Astrocyte (in vitro differentiated cells and primary cell): ENCODE data around the gene TRMT1. TPM values are rescaled to one million over a fixed set of nuclear protein-coding genes. Genes with fewer than 3 reads are reported as not detected.

Source experiments
- DNase-seq: peaks from one replicate; pipeline ENCODE4 v3.0.0-alpha.2; 2010; ENCODE audit warnings: low read depth
- FAIRE-seq: peaks from 2 replicates; lab custom pipeline; 2011; peaks lifted over from hg19 to GRCh38; lab: Jason Lieb, UNC
- H2AFZ ChIP-seq: 2 replicates; pipeline ENCODE4 v1.6.0; 2012; ENCODE audit warnings: low read depth, low read length, inconsistent platforms
- H3K27ac ChIP-seq: 2 replicates; pipeline ENCODE4 v1.5.1; 2011; ENCODE audit warnings: low read depth, low read length, inconsistent platforms
- H3K27me3 ChIP-seq: 2 replicates; pipeline ENCODE4 v1.6.0; 2011; ENCODE audit warnings: low read length, inconsistent platforms; ENCODE audit not compliant: insufficient read depth
- H3K36me3 ChIP-seq: 2 replicates; pipeline ENCODE4 v1.5.1; 2011; ENCODE audit warnings: low read length, inconsistent platforms; ENCODE audit not compliant: insufficient read depth
- H3K4me1 ChIP-seq: 2 replicates; pipeline ENCODE4 v1.5.1; 2011; ENCODE audit warnings: low read length, inconsistent platforms; ENCODE audit not compliant: insufficient read depth
- H3K4me2 ChIP-seq: 2 replicates; pipeline ENCODE4 v1.6.0; 2012; ENCODE audit warnings: low read length, inconsistent platforms
- H3K4me3 ChIP-seq: 2 replicates; pipeline ENCODE4 v1.5.1; 2011; ENCODE audit warnings: low read depth, mild to moderate bottlenecking, low read length, inconsistent platforms; ENCODE audit not compliant: insufficient read depth
- H3K79me2 ChIP-seq: 2 replicates; pipeline ENCODE4 v1.6.0; 2012; ENCODE audit warnings: mild to moderate bottlenecking, low read length, inconsistent platforms; ENCODE audit not compliant: insufficient read depth
- H3K9ac ChIP-seq: 2 replicates; pipeline ENCODE4 v1.6.0; 2012; ENCODE audit warnings: mild to moderate bottlenecking, low read length, inconsistent platforms
- H3K9me3 ChIP-seq: 2 replicates; pipeline ENCODE4 v1.5.1; 2012; ENCODE audit warnings: low read depth, mild to moderate bottlenecking, low read length, inconsistent platforms; ENCODE audit not compliant: insufficient read depth
- H4K20me1 ChIP-seq: 2 replicates; pipeline ENCODE4 v1.6.0; 2012; ENCODE audit warnings: low read length, inconsistent platforms; ENCODE audit not compliant: insufficient read depth
- H3K27ac Mint-ChIP-seq: one replicate; pipeline ENCODE4 v1.8.0; 2021; ENCODE audit warnings: mild to moderate bottlenecking, mixed read lengths; ENCODE audit not compliant: unreplicated experiment
- H3K27me3 Mint-ChIP-seq: one replicate; pipeline ENCODE4 v1.8.0; 2021; ENCODE audit warnings: low read depth, mixed read lengths; ENCODE audit not compliant: unreplicated experiment
- H3K36me3 Mint-ChIP-seq: one replicate; pipeline ENCODE4 v1.8.0; 2021; ENCODE audit warnings: low read depth, mixed read lengths; ENCODE audit not compliant: unreplicated experiment
- H3K4me1 Mint-ChIP-seq: one replicate; pipeline ENCODE4 v1.8.0; 2021; ENCODE audit warnings: low read depth, mixed read lengths; ENCODE audit not compliant: unreplicated experiment
- H3K4me3 Mint-ChIP-seq: one replicate; pipeline ENCODE4 v1.8.0; 2021; ENCODE audit warnings: mild to moderate bottlenecking, moderate library complexity, mixed read lengths; ENCODE audit not compliant: unreplicated experiment
- H3K9me3 Mint-ChIP-seq: one replicate; pipeline ENCODE4 v1.8.0; 2021; ENCODE audit warnings: mild to moderate bottlenecking, mixed read lengths; ENCODE audit not compliant: unreplicated experiment
- CTCF ChIP-seq: IDR thresholded peaks from 2 replicates; pipeline ENCODE4 v1.5.1; 2011; ENCODE audit warnings: low read depth, mild to moderate bottlenecking, inconsistent platforms, low read length, moderate library complexity; ENCODE audit not compliant: insufficient read depth
- EZH2 ChIP-seq: IDR thresholded peaks from 2 replicates; pipeline ENCODE4 v1.6.1; 2012; ENCODE audit warnings: mild to moderate bottlenecking, low read length, inconsistent platforms; ENCODE audit not compliant: insufficient read depth
- total RNA-seq: library from RNA; stranded (reverse); gene quantifications from 2 replicates; pipeline ENCODE4 v1.2.1, GENCODE V29; 2021

The TRMT1 gene
- total RNA-seq, 1 donor from 2014 or later, result 43.3 TPM

GRCh38 chr19:13097033-13097462 is 19.5 kb downstream of the TRMT1 start:
- Mint-ChIP-seq H3K27ac (no peak overlapping the region), H3K9me3 (peaks cover 10% of the 10 kb centered on the region), H3K4me3 (no peak overlapping the region), H3K36me3 (peaks cover 5% of the 10 kb centered on the region), H3K4me1 (peaks cover 7% of the 10 kb centered on the region), H3K27me3 (peaks cover 38% of the 10 kb centered on the region)
- Histone ChIP-seq H3K36me3 (no peaks in the 10 kb centered on the region), H3K4me3 (no peak overlapping the region), H3K27me3 (no peaks in the 10 kb centered on the region), H3K4me1 (peaks cover 23% of the 10 kb centered on the region), H3K27ac (no peak overlapping the region), H3K79me2 (no peaks in the 10 kb centered on the region), H3K9me3 (no peaks in the 10 kb centered on the region), H3K4me2 (no peak overlapping the region), H2AFZ (no peak overlapping the region), H4K20me1 (peaks cover 6% of the 10 kb centered on the region), H3K9ac (no peak overlapping the region)
- FAIRE-seq (no peak), DNase-seq (no peak)
- TF ChIP-seq EZH2, result no peak

GRCh38 chr19:13095934-13096927 is 20.3 kb downstream of the TRMT1 start:
- DNase-seq (no peak), FAIRE-seq (no peak)
- H3K9me3 Mint-ChIP-seq, result peaks cover 10% of the 10 kb centered on the region
- no peak overlapping the region for H2AFZ ChIP-seq
- TF ChIP-seq EZH2, result no peak
- H3K27me3 Mint-ChIP-seq, result peaks cover 34% of the 10 kb centered on the region
- H3K36me3 ChIP-seq, result no peaks in the 10 kb centered on the region
- H3K4me3 ChIP-seq, result no peak overlapping the region
- H3K79me2 ChIP-seq, result no peaks in the 10 kb centered on the region
- H3K27ac ChIP-seq, result no peak overlapping the region
- H3K36me3 Mint-ChIP-seq, result peaks cover 6% of the 10 kb centered on the region
- peaks cover 14% of the 10 kb centered on the region for H3K4me1 Mint-ChIP-seq
- H3K4me3 Mint-ChIP-seq, result peak overlapping the region; percentile 54
- no peaks in the 10 kb centered on the region for H3K27me3 ChIP-seq
- no peak overlapping the region for H3K9ac ChIP-seq
- no peak overlapping the region for H3K4me2 ChIP-seq
- no peaks in the 10 kb centered on the region for H3K9me3 ChIP-seq
- H3K27ac Mint-ChIP-seq, result peak overlapping the region; percentile 5
- peaks cover 31% of the 10 kb centered on the region for H3K4me1 ChIP-seq
- H4K20me1 ChIP-seq, result peaks cover 6% of the 10 kb centered on the region

GRCh38 chr19:13095393-13095784 is 21.2 kb downstream of the TRMT1 start:
- Mint-ChIP-seq H3K27me3 (peaks cover 32% of the 10 kb centered on the region), H3K27ac (no peak overlapping the region), H3K9me3 (peaks cover 8% of the 10 kb centered on the region), H3K36me3 (peaks cover 6% of the 10 kb centered on the region), H3K4me1 (peaks cover 19% of the 10 kb centered on the region), H3K4me3 (no peak overlapping the region)
- TF ChIP-seq CTCF (no peak), EZH2 (no peak)
- Histone ChIP-seq H3K27me3 (no peaks in the 10 kb centered on the region), H3K79me2 (no peaks in the 10 kb centered on the region), H3K4me3 (no peak overlapping the region), H2AFZ (no peak overlapping the region), H4K20me1 (peaks cover 5% of the 10 kb centered on the region), H3K4me2 (no peak overlapping the region), H3K36me3 (no peaks in the 10 kb centered on the region), H3K9ac (no peak overlapping the region), H3K4me1 (peaks cover 40% of the 10 kb centered on the region), H3K9me3 (no peaks in the 10 kb centered on the region), H3K27ac (no peak overlapping the region)
- no peak for FAIRE-seq
- DNase-seq, result no peak
